ENCODE data around the gene INAFM2. TPM values are rescaled to one million over a fixed set of nuclear protein-coding genes. Genes with fewer than 3 reads are reported as not detected.

INAFM2 gene
- total RNA-seq, 2 experiments from 2014 or later: 6.8 to 7.0 TPM

DNA sequence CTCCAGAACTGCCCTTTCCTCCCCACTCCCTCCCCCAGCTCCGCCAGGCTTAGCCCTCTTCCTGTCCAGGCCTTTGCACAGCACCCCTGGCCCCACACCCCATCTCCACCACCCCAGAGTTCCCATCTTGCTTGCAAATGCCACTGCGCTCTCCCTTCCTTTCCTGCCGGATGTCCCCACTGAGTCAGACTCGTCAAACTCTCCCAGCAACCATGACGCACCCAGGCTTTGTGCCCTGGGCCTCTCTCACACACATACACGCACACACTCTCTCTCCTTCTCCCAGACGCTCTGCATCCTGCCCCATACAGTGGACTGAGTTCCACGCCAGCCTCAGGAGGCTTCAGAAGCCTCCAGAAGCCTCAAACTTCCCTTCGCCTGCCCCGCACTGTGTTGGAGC is 20.0 kb downstream of the INAFM2 start:
- no peaks in the 10 kb centered on the region for H3K4me1 Mint-ChIP-seq (ENCODE audit: low read depth)
- Histone ChIP-seq H3K4me3 (ENCODE audit: low read length) (no peak overlapping the region), H3K9me3 (ENCODE audit: control insufficient read depth in 1 of 2, insufficient read depth in 1 of 2, low read length in 2 of 2) (no peaks in the 10 kb centered on the region), H3K4me1 (ENCODE audit: insufficient read depth, low read length) (peaks cover 12% of the 10 kb centered on the region), H3K27me3 (ENCODE audit: control insufficient read depth in 1 of 2, insufficient read depth in 2 of 2, low read length in 2 of 2) (no peaks in the 10 kb centered on the region), H3K36me3 (ENCODE audit: insufficient read depth, low read length) (no peaks in the 10 kb centered on the region), H3K27ac (ENCODE audit: low read depth in 1 of 2, low read length in 2 of 2) (no peak overlapping the region)
- no peaks in the 10 kb centered on the region for H3K9me3 Mint-ChIP-seq
- H3K36me3 Mint-ChIP-seq (ENCODE audit: low read depth): no peaks in the 10 kb centered on the region
- no peak for ATAC-seq (ENCODE audit: poor library complexity)
- no peaks in the 10 kb centered on the region for H3K27me3 Mint-ChIP-seq
- ChIA-PET POLR2A (interaction anchor here (1.0 kb wide), 1 partner anchor 78 kb away, joined by 3 read pairs; no protein-coding TSS in a partner anchor), CTCF (interaction anchor here (1.3 to 3.6 kb wide), 4 partner anchors 24 to 79 kb away, joined by 3 to 57 read pairs (median 16); partner anchors contain the start of gene IVD)
- no peak overlapping the region for H3K4me3 Mint-ChIP-seq
- TF ChIP-seq, protein P1, sequence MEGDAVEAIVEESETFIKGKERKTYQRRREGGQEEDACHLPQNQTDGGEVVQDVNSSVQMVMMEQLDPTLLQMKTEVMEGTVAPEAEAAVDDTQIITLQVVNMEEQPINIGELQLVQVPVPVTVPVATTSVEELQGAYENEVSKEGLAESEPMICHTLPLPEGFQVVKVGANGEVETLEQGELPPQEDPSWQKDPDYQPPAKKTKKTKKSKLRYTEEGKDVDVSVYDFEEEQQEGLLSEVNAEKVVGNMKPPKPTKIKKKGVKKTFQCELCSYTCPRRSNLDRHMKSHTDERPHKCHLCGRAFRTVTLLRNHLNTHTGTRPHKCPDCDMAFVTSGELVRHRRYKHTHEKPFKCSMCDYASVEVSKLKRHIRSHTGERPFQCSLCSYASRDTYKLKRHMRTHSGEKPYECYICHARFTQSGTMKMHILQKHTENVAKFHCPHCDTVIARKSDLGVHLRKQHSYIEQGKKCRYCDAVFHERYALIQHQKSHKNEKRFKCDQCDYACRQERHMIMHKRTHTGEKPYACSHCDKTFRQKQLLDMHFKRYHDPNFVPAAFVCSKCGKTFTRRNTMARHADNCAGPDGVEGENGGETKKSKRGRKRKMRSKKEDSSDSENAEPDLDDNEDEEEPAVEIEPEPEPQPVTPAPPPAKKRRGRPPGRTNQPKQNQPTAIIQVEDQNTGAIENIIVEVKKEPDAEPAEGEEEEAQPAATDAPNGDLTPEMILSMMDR (IDR thresholded peaks at IDR 0.05): no peak
- intact Hi-C loops (cut with DNase I, micrococcal nuclease): no loop called here
- no peak overlapping the region for H3K27ac Mint-ChIP-seq
- DNase-seq: peak in 2 of 14 experiments; percentile 35 to 51

DNA sequence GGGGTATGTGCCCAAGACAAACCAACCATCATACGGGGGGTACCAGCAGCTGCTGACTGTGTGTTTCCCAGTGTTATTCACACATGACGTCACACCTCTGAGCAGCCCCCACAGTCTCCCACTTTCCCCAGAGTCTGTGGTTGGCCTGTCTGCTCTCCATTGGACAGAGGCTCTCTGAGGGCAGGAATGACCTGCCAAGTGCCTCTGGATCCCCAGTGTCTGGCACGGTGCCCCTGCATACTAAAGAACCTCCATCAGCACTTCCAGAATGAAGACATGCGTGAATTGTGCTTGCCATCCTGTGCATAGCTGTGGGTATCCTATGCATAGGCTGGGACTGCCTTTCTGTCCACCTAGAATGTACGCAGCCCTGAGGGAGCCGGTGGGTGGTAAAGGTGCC is 20.7 kb downstream of the INAFM2 start:
- H3K4me3 Mint-ChIP-seq: no peak overlapping the region
- no peaks in the 10 kb centered on the region for H3K4me1 Mint-ChIP-seq (ENCODE audit: low read depth)
- H3K9me3 Mint-ChIP-seq: no peaks in the 10 kb centered on the region
- ChIA-PET POLR2A (interaction anchor here (0.6 to 1.0 kb wide), 2 partner anchors 78 to 1403 kb away, joined by 3 to 8 read pairs; no protein-coding TSS in a partner anchor), CTCF (interaction anchor here (0.5 to 3.6 kb wide), 17 partner anchors 10 to 418 kb away, joined by 3 to 57 read pairs (median 4); partner anchors contain the start of genes ANKRD63, DISP2, IVD and PLCB2)
- TF ChIP-seq, protein P1 (IDR thresholded peaks at IDR 0.05): no peak
- intact Hi-C loops (cut with DNase I, micrococcal nuclease): loop anchor here (1.0 to 2.0 kb wide), 3 partner anchors 23 to 163 kb away; no protein-coding TSS in a partner anchor
- H3K27me3 ChIP-seq (ENCODE audit: control insufficient read depth in 1 of 2, insufficient read depth in 2 of 2, low read length in 2 of 2): no peaks in the 10 kb centered on the region
- H3K27ac ChIP-seq (ENCODE audit: low read depth in 1 of 2, low read length in 2 of 2): no peak overlapping the region
- DNase-seq (no peak), ATAC-seq (ENCODE audit: poor library complexity) (no peak)
- H3K36me3 ChIP-seq (ENCODE audit: insufficient read depth, low read length): no peaks in the 10 kb centered on the region
- no peaks in the 10 kb centered on the region for H3K27me3 Mint-ChIP-seq
- no peak overlapping the region for H3K27ac Mint-ChIP-seq
- no peak overlapping the region for H3K4me3 ChIP-seq (ENCODE audit: low read length)
- H3K4me1 ChIP-seq (ENCODE audit: insufficient read depth, low read length): peaks cover 11% of the 10 kb centered on the region
- no peaks in the 10 kb centered on the region for H3K9me3 ChIP-seq (ENCODE audit: control insufficient read depth in 1 of 2, insufficient read depth in 1 of 2, low read length in 2 of 2)
- H3K36me3 Mint-ChIP-seq (ENCODE audit: low read depth): no peaks in the 10 kb centered on the region

DNA sequence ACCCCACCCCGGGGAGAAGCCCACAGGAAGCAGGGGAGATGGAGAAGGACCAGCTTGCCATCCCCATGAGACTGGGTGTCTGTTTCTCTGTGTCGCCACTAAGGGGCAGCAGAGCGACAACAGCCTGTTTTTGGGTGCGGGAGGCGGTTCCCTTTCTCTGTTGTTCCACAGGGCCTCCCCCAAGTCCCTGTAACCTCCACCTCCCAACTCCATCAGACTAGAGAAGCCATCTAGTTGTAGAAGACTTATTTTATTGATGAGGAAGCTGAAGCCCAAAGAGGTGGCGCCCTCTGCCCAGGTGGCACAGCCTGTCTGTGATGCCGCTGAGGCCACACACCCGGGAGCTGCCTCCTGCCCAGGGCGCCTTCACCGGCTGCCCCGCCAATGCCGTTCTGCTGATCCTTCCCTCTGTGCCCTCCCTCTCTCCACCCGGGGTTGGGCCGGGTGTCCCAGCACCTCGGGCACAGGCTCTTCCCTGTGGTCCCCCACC is 21.2 kb downstream of the INAFM2 start:
- Histone ChIP-seq H3K9me3 (ENCODE audit: control insufficient read depth in 1 of 2, insufficient read depth in 1 of 2, low read length in 2 of 2) (no peaks in the 10 kb centered on the region), H3K4me3 (ENCODE audit: low read length) (no peak overlapping the region), H3K27me3 (ENCODE audit: control insufficient read depth in 1 of 2, insufficient read depth in 2 of 2, low read length in 2 of 2) (no peaks in the 10 kb centered on the region), H3K27ac (ENCODE audit: low read depth in 1 of 2, low read length in 2 of 2) (no peak overlapping the region), H3K36me3 (ENCODE audit: insufficient read depth, low read length) (no peaks in the 10 kb centered on the region), H3K4me1 (ENCODE audit: insufficient read depth, low read length) (peaks cover 11% of the 10 kb centered on the region)
- no peak overlapping the region for H3K27ac Mint-ChIP-seq
- no peak overlapping the region for H3K4me3 Mint-ChIP-seq
- H3K27me3 Mint-ChIP-seq: no peaks in the 10 kb centered on the region
- H3K9me3 Mint-ChIP-seq: no peaks in the 10 kb centered on the region
- ChIA-PET POLR2A (interaction anchor here (0.6 to 1.1 kb wide), 4 partner anchors 8 to 1403 kb away, joined by 3 to 8 read pairs (median 4); no protein-coding TSS in a partner anchor), CTCF (interaction anchor here (0.5 to 3.6 kb wide), 17 partner anchors 10 to 417 kb away, joined by 3 to 57 read pairs (median 4); partner anchors contain the start of genes ANKRD63, DISP2, IVD and PLCB2)
- H3K4me1 Mint-ChIP-seq (ENCODE audit: low read depth): no peaks in the 10 kb centered on the region
- DNase-seq (peak; percentile 46 to 83 (median 62)), ATAC-seq (ENCODE audit: poor library complexity) (peak; percentile 97)
- TF ChIP-seq, protein P1 (IDR thresholded peaks at IDR 0.05): peak; percentile 81
- H3K36me3 Mint-ChIP-seq (ENCODE audit: low read depth): no peaks in the 10 kb centered on the region
- intact Hi-C loops (cut with DNase I, micrococcal nuclease): loop anchor here (1.0 to 2.0 kb wide), 3 partner anchors 22 to 163 kb away; no protein-coding TSS in a partner anchor
